CD14-positive monocyte (primary cell): ENCODE data around the gene TXNDC9. TPM values are rescaled to one million over a fixed set of nuclear protein-coding genes. Genes with fewer than 3 reads are reported as not detected.

ENCODE experiments used
- DNase-seq, 3 donors: peaks; one replicate each; pipeline ENCODE4 v3.0.0-alpha.2; 2011 to 2022
- H2AFZ ChIP-seq: 2 replicates; pipeline ENCODE4 v1.6.0; 2012; ENCODE audit warnings: mild to moderate bottlenecking, low read depth, low read length, inconsistent platforms; ENCODE audit not compliant: insufficient read depth, poor library complexity, severe bottlenecking
- H3K27ac ChIP-seq, 2 donors: 1 replicate in 1 of 2; 2 replicates in 1 of 2; pipeline ENCODE4 v1.5.1; 2012 to 2013; ENCODE audit warnings: low read length in 2 of 2, control low read depth in 1 of 2, inconsistent platforms in 1 of 2, low read depth in 1 of 2, mild to moderate bottlenecking in 1 of 2
- H3K27me3 ChIP-seq, 2 donors: one replicate each; pipeline versions ENCODE4 v1.6.0 to v1.6.1; 2011 to 2013; ENCODE audit warnings: low read length in 2 of 2; ENCODE audit not compliant: control insufficient read depth in 2 of 2, insufficient read depth in 2 of 2
- H3K36me3 ChIP-seq, 2 donors: replicated peaks in 1 of 2; 1 replicate in 1 of 2; 2 replicates in 1 of 2; pipeline versions ENCODE4 v1.5.1 to v1.6.1; 2012 to 2013; ENCODE audit warnings: low read length in 2 of 2, control low read depth in 1 of 2, inconsistent platforms in 1 of 2, mild to moderate bottlenecking in 1 of 2; ENCODE audit not compliant: insufficient read depth in 2 of 2, control insufficient read depth in 1 of 2
- H3K4me1 ChIP-seq, 2 donors: 1 replicate in 1 of 2; 2 replicates in 1 of 2; pipeline versions ENCODE4 v1.5.1 to v1.6.1; 2012 to 2013; ENCODE audit warnings: low read length in 2 of 2, control low read depth in 1 of 2, inconsistent platforms in 1 of 2, mild to moderate bottlenecking in 1 of 2, moderate library complexity in 1 of 2; ENCODE audit not compliant: insufficient read depth in 2 of 2, control insufficient read depth in 1 of 2
- H3K4me2 ChIP-seq: replicated peaks from 2 replicates; pipeline ENCODE3; 2012; ENCODE audit warnings: low read length, moderate library complexity, mild to moderate bottlenecking; ENCODE audit not compliant: poor library complexity, severe bottlenecking; ENCODE audit errors: extremely low read depth
- H3K4me3 ChIP-seq, 3 experiments: fragments of 200-600 bp in 1 of 3; sonication (generic) in 1 of 3; replicated peaks in 1 of 3; 1 replicate in 2 of 3; 2 replicates in 1 of 3; pipeline ENCODE4 v1.5.1; 2011 to 2013; ENCODE audit warnings: low read length in 3 of 3, mild to moderate bottlenecking in 3 of 3, control low read depth in 2 of 3, low read depth in 2 of 3, inconsistent platforms in 1 of 3, moderate library complexity in 1 of 3
- H3K79me2 ChIP-seq: 2 replicates; pipeline ENCODE4 v1.6.0; 2012; ENCODE audit warnings: mild to moderate bottlenecking, control low read depth, inconsistent platforms, low read length, moderate library complexity; ENCODE audit not compliant: insufficient read depth
- H3K9ac ChIP-seq: 2 replicates; pipeline ENCODE4 v1.6.0; 2017; ENCODE audit warnings: low read length, mild to moderate bottlenecking; ENCODE audit not compliant: insufficient read depth, poor library complexity, severe bottlenecking
- H3K9me3 ChIP-seq, 2 donors: replicated peaks in 1 of 2; 1 replicate in 1 of 2; 2 replicates in 1 of 2; pipeline versions ENCODE4 v1.5.1 to v1.6.1; 2012 to 2013; ENCODE audit warnings: low read length in 2 of 2, control low read depth in 1 of 2; ENCODE audit not compliant: control insufficient read depth in 1 of 2, insufficient read depth in 1 of 2
- H4K20me1 ChIP-seq: 2 replicates; pipeline ENCODE4 v1.6.0; 2012; ENCODE audit warnings: mild to moderate bottlenecking, low read length, control low read depth, moderate library complexity; ENCODE audit not compliant: insufficient read depth
- H3K27ac Mint-ChIP-seq, 7 donors: one replicate each; pipeline ENCODE4 v1.8.0; 2020; ENCODE audit warnings: mild to moderate bottlenecking in 7 of 7, mixed read lengths in 7 of 7, moderate library complexity in 6 of 7, inconsistent platforms in 2 of 7
- H3K27me3 Mint-ChIP-seq, 3 donors: one replicate each; pipeline ENCODE4 v1.8.0; 2021 to 2022; ENCODE audit warnings: low read depth in 3 of 3, mild to moderate bottlenecking in 3 of 3, mixed read lengths in 3 of 3, moderate library complexity in 3 of 3, inconsistent platforms in 1 of 3
- H3K36me3 Mint-ChIP-seq, 2 donors: one replicate each; pipeline ENCODE4 v1.8.0; 2020; ENCODE audit warnings: mixed read lengths in 2 of 2, inconsistent platforms in 1 of 2, mild to moderate bottlenecking in 1 of 2
- H3K4me1 Mint-ChIP-seq: one replicate; pipeline ENCODE4 v1.8.0; 2020; ENCODE audit warnings: mild to moderate bottlenecking, mixed read lengths
- H3K4me3 Mint-ChIP-seq, 2 donors: one replicate each; pipeline ENCODE4 v1.8.0; 2020; ENCODE audit warnings: mild to moderate bottlenecking in 2 of 2, mixed read lengths in 2 of 2, moderate library complexity in 1 of 2
- H3K9me3 Mint-ChIP-seq, 7 donors: one replicate each; pipeline ENCODE4 v1.8.0; 2020 to 2022; ENCODE audit warnings: mixed read lengths in 7 of 7, mild to moderate bottlenecking in 6 of 7, moderate library complexity in 6 of 7, inconsistent platforms in 2 of 7
- CTCF ChIP-seq: fragments of 200-600 bp; IDR thresholded peaks from one replicate; pipeline ENCODE4 v1.8.0; 2022; ENCODE audit warnings: antibody characterized with exemption, mild to moderate bottlenecking
- WGBS: methylation state at CpG from one replicate; pipeline ENCODE4 v1.1.5; 2013; ENCODE audit warnings: missing lambda C conversion rate; ENCODE audit not compliant: insufficient coverage; 5-methylcytosine and 5-hydroxymethylcytosine counted together
- intact Hi-C, 2 donors: fragments of 100-400 bp; cut with micrococcal nuclease; formaldehyde crosslinking; loops; one replicate each; pipeline versions ENCODE4 v1.15.0 to v1.15.1; 2023
- polyA plus RNA-seq, 3 donors: library from polyadenylated mRNA; depleted of rRNA in 1 of 3; unstranded in 2 of 3; stranded (reverse) in 1 of 3; fragments of 300-500 nt in 2 of 3; fragments of >200 nt in 1 of 3; fragmentation: Illumina TruSeq in 2 of 3; gene quantifications; 1 replicate in 2 of 3; 2 replicates in 1 of 3; pipeline ENCODE4 v1.2.3, GENCODE V29; 2012 to 2021

TXNDC9 gene
- polyA plus RNA-seq, 3 donors = 8.8 to 45.6 (median 40.3) TPM

DNA sequence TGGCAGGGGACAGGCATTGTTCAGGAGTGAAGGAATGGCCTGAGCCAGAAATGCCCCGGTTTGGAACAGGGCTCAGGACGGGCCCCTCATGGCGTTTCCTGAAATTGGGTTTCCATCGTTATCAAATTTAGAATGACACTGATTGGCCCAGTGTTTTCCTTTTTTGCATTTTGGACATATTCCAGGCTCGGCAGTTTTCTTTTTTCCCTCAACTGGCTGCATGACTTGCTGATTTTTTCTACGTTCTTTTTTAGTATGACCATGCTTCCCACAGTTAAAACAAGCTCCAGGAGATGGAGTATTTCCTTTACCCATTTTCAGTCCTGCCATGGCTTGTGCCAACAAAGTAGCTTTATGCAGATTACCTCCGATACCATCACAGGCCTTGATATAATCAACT is 60.3 kb downstream of the TXNDC9 start:
- H2AFZ ChIP-seq = no peak overlapping the region
- 24% methylated on average over 7 of the region's 7 CpGs for WGBS
- intact Hi-C loops = no loop called here

More for the DNA sequence above, 60.3 kb downstream of the TXNDC9 start:
- DNase-seq = no peak
- Histone ChIP-seq H3K27ac (no peak overlapping the region), H3K79me2 (no peaks in the 10 kb centered on the region), H3K27me3 (no peaks in the 10 kb centered on the region), H3K4me3 (no peak overlapping the region), H4K20me1 (no peaks in the 10 kb centered on the region), H3K9ac (no peak overlapping the region), H3K4me1 (no peaks in the 10 kb centered on the region), H3K9me3 (peaks cover 11 to 19% of the 10 kb centered on the region in 2 donors), H3K36me3 (no peaks in the 10 kb centered on the region), H3K4me2 (no peak overlapping the region)
- peaks cover 0 to 2% (median 0%) of the 10 kb centered on the region in 3 donors for H3K27me3 Mint-ChIP-seq
- no peak overlapping the region for H3K4me3 Mint-ChIP-seq
- TF ChIP-seq CTCF = no peak
- no peaks in the 10 kb centered on the region for H3K36me3 Mint-ChIP-seq
- H3K9me3 Mint-ChIP-seq = peaks cover 10 to 34% (median 24%) of the 10 kb centered on the region in 7 donors
- H3K27ac Mint-ChIP-seq = no peak overlapping the region
- H3K4me1 Mint-ChIP-seq = peaks cover 3% of the 10 kb centered on the region

Other genes starting within 250 kb of the TXNDC9 start
- gene C2orf15, start 194.6 kb downstream of the TXNDC9 start, polyA plus RNA-seq = under 1 TPM; 0.09 to 0.29 (median 0.11) TPM
- gene TSGA10, start 181.4 kb downstream of the TXNDC9 start, polyA plus RNA-seq = 1 to 10 TPM in 1 of 3 donors, under 1 TPM in 2; 0.32 to 2.2 (median 0.79) TPM
- 1 to 10 TPM; 6.1 to 8.2 (median 7.5) TPM for gene LIPT1, start 181.4 kb downstream of the TXNDC9 start, polyA plus RNA-seq
- 10 to 100 TPM; 24.9 to 33.8 (median 25.4) TPM for gene MITD1, start 155.3 kb downstream of the TXNDC9 start, polyA plus RNA-seq
- gene MRPL30, start 155.1 kb downstream of the TXNDC9 start, polyA plus RNA-seq = 10 to 100 TPM in 1 of 3 donors, 1 to 10 TPM in 2; 6.3 to 14.2 (median 9.7) TPM
- gene LYG2, start 80.7 kb downstream of the TXNDC9 start, polyA plus RNA-seq = not detected
- gene LYG1, start 35.1 kb downstream of the TXNDC9 start, polyA plus RNA-seq = 1 to 10 TPM in 1 of 3 donors, under 1 TPM in 1, not detected in 1; 0.29 to 5.6 TPM
- gene EIF5B, start 1.1 kb upstream of the TXNDC9 start, polyA plus RNA-seq = 1 to 10 TPM in 2 of 3 donors, under 1 TPM in 1; 0.58 to 3.2 (median 1.5) TPM
- 10 to 100 TPM in 1 of 3 donors, 1 to 10 TPM in 2; 6.5 to 39.9 (median 9.5) TPM for gene REV1, start 153.7 kb upstream of the TXNDC9 start, polyA plus RNA-seq